Left ventricle myocardium inferior (tissue), 1 donor: Measurements from ENCODE around the gene LRCH3. TPM values are rescaled to one million over a fixed set of nuclear protein-coding genes. Genes with fewer than 3 reads are reported as not detected.

ENCODE experiments used
- DNase-seq: peaks from one replicate; pipeline ENCODE4 v3.0.0-alpha.2; 2020
- H3K27ac ChIP-seq: fragments of 200-600 bp; replicated peaks from 2 replicates; pipeline ENCODE4 v1.8.0; 2021
- H3K27me3 ChIP-seq: fragments of 200-600 bp; 2 replicates; pipeline ENCODE4 v1.8.0; 2021; ENCODE audit warnings: low read depth
- H3K36me3 ChIP-seq: fragments of 200-600 bp; 2 replicates; pipeline ENCODE4 v1.8.0; 2021
- H3K4me1 ChIP-seq: fragments of 200-600 bp; 2 replicates; pipeline ENCODE4 v1.8.0; 2021
- H3K4me3 ChIP-seq: fragments of 200-600 bp; 2 replicates; pipeline ENCODE4 v1.8.0; 2021; ENCODE audit warnings: mild to moderate bottlenecking, moderate library complexity
- H3K9me3 ChIP-seq: fragments of 200-600 bp; replicated peaks from 2 replicates; pipeline ENCODE4 v1.8.0; 2021
- intact Hi-C: fragments of 100-400 bp; cut with micrococcal nuclease; formaldehyde crosslinking; loops from one replicate; pipeline ENCODE4 v1.11.0; 2022
- total RNA-seq: library from RNA; stranded (reverse); fragmentation: NEBNext Ultra II Directional; extraction: Animal tissue kit (Norgen Biotek cat#: 25700); gene quantifications from one replicate; pipeline ENCODE4 v1.2.1, GENCODE V29; 2021
- TF ChIP-seq, protein P1 (sequence below): fragments of 200-600 bp; IDR thresholded peaks from 2 replicates; pipeline ENCODE4 v1.8.0; 2021; ENCODE audit warnings: antibody characterized with exemption, mild to moderate bottlenecking, borderline replicate concordance
- donor health status: DM: no; HTN: yes; CAD: no; lungs with severe emphysema.

Gene LRCH3
- total RNA-seq, 1 donor from 2014 or later, result 25.8 TPM

DNA sequence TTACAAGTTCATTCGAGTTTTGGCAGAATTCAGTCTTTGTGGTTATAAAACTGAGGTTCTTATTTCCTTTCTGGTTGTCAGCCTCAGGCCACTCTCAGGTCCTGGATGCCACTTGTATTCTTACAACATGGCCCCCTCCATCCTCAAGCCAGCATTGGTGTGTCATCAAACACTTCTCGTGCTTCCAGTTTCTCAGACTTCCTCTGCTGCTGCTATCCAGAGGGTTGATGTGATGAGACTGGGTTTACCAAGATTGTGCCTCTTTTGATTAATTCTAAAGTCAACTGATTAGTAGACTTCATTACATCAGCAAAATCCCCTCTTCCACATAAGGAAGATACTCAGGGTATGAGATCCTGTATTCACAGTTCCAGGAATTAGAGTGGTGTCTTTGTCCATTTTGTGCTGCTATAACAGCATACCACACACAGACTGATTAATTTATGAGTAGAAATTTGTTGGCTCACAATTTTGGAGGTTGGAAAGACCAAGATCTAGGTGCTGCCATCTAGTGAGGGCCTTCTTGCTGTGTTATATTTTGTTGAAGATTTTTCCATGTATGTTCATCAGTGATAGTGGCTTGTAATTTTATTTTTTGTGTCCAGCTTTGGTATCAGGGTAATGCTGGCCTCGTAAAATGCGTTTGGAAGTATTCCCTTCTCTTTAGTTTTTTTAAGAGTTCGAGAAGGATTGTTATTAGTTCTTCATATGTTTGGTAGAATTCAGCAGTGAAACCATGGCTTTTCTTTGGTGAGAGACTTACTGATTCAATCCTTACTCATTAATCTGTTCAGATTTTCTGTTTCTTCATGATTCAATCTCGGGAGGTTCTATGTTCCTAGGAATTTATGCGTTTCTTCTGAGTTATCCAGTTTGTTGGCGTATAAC, 11.1 kb downstream of the LRCH3 start:
- Histone ChIP-seq H3K27ac (no peak overlapping the region), H3K27me3 (no peaks in the 10 kb centered on the region), H3K4me1 (peaks cover 66% of the 10 kb centered on the region), H3K36me3 (no peaks in the 10 kb centered on the region), H3K4me3 (no peak overlapping the region), H3K9me3 (no peaks in the 10 kb centered on the region)
- DNase-seq, result no peak
- intact Hi-C loops, result no loop called here
- TF ChIP-seq, protein P1, sequence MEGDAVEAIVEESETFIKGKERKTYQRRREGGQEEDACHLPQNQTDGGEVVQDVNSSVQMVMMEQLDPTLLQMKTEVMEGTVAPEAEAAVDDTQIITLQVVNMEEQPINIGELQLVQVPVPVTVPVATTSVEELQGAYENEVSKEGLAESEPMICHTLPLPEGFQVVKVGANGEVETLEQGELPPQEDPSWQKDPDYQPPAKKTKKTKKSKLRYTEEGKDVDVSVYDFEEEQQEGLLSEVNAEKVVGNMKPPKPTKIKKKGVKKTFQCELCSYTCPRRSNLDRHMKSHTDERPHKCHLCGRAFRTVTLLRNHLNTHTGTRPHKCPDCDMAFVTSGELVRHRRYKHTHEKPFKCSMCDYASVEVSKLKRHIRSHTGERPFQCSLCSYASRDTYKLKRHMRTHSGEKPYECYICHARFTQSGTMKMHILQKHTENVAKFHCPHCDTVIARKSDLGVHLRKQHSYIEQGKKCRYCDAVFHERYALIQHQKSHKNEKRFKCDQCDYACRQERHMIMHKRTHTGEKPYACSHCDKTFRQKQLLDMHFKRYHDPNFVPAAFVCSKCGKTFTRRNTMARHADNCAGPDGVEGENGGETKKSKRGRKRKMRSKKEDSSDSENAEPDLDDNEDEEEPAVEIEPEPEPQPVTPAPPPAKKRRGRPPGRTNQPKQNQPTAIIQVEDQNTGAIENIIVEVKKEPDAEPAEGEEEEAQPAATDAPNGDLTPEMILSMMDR, result peak; percentile 33

DNA sequence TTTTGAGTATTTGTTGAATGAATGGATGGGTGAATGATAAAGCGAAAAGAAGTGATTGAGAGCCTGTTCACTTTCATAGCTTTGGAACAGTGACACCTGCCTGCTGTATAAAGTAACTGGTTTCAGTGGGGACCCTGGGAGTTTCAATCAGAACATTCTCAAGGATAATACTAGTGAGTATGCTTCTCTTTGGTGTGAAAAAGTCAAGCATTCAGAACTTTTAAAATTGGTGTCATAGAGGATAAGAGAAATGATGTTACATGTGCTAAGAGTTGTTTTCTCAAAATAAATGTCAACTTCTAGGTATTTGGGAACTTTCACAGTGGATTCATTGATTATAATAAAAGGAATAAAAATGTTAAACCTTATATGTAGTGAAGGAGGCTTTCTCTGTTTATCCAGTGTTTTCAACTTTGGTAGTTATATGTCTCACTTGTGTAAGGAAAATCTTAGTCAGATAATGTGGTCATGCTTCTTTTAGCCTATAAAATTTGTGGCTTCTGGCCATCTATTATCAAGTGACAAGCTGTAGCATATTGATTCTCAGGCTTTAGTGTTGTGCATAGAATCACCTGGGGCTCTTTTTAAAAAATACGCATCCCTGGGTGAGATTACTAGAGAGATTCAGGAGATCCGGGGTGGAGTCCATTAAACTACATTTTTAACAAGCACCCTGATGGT, 11.9 kb downstream of the LRCH3 start:
- Histone ChIP-seq H3K4me1 (peaks cover 63% of the 10 kb centered on the region), H3K9me3 (no peaks in the 10 kb centered on the region), H3K27me3 (no peaks in the 10 kb centered on the region), H3K4me3 (no peak overlapping the region), H3K27ac (no peak overlapping the region), H3K36me3 (no peaks in the 10 kb centered on the region)
- intact Hi-C loops, result no loop called here
- no peak for DNase-seq
- TF ChIP-seq, protein P1, result no peak

DNA sequence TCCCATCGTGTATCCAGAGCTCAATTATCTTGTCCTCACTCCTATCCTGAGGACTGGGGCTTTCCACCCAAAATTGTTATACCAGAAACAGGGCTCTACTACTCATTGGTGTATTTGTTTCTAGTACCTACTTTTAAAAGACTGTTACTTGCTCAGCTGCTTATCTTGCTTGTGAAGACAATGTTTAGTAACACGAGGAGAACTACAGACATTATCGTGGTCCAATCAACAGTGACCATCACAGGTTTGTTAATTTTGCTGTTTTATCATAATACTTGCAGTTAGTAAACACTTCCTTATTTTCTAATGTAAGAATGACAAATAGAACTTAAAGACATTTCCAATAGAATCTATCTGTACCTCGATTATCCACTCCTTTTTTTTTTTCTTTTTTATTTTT, 13.5 kb downstream of the LRCH3 start:
- Histone ChIP-seq H3K27me3 (no peaks in the 10 kb centered on the region), H3K4me1 (peaks cover 63% of the 10 kb centered on the region)
- DNase-seq, result no peak

DNA sequence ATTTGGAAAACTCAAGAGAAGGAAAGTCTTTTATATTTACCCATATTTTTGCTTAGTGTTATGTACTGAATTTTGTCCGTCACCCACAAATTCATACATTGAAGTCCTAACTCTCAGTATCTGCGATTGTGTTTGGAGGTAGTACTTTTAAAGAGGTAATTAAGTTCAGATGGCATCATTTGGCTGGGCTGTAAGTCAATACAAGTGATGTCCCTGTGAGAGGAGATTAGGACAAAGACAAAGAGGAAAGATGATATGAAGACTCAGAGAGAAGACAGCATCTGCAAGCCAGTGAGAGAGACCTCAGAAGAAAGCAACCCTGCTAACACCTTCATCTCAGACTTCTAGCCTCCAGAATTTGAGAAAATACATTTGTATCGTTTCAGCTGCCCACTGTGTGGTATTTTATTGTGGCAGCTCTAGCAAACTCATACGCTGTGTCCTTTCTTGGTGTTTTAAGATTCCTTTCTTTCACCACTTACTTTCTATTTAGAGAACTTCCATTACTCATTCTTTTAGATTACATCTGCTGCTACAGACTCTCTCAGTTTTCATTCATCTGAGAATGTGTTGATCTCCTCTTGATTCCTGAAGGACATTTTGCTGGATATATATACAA, 17.0 kb downstream of the LRCH3 start:
- TF ChIP-seq, protein P1, result no peak
- intact Hi-C loops, result no loop called here

More for the DNA sequence above, 13.5 kb downstream of the LRCH3 start:
- TF ChIP-seq, protein P1, result no peak
- no peaks in the 10 kb centered on the region for H3K36me3 ChIP-seq
- H3K4me3 ChIP-seq, result no peak overlapping the region
- intact Hi-C loops, result no loop called here
- H3K27ac ChIP-seq, result no peak overlapping the region
- no peaks in the 10 kb centered on the region for H3K9me3 ChIP-seq

DNA sequence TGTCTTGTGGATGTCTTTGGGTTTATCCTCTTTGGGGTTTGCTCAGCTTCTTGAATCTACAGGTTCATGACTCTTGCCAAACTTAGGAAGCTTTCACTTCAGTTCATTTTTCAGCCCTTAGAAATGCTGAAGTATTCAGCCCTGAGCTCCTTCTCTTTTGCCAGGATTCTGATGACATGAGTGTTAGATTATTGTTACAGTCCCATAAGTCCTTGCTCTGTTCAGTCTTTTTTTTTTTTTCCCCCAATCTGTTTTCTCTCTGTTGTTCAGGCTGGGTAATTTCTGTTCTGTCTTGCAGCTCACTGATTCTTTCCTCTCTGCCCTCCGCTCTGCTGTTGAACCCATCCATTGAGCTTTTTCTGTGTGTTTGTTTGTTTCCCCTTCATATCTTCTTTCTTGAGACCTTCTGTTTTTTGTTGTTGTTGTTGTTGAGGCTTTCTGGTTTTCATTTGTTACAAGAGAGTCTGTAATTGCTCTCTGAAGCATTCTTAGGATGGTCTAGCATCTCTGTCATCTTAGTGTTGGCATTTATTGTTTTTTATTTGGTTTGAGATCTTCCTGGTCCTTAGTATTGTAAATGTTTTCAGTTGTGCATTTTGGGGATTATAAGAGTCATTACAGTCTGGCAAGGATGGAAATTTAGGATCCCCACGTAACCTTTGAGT, 18.4 kb downstream of the LRCH3 start:
- intact Hi-C loops, result no loop called here
- Histone ChIP-seq H3K27me3 (no peaks in the 10 kb centered on the region), H3K27ac (peak overlapping the region; percentile 41), H3K4me1 (peaks cover 52% of the 10 kb centered on the region), H3K9me3 (no peaks in the 10 kb centered on the region), H3K4me3 (no peak overlapping the region), H3K36me3 (no peaks in the 10 kb centered on the region)
- no peak for DNase-seq
- TF ChIP-seq, protein P1, result no peak

More for the DNA sequence above, 17.0 kb downstream of the LRCH3 start:
- H3K4me3 ChIP-seq, result no peak overlapping the region
- no peaks in the 10 kb centered on the region for H3K27me3 ChIP-seq
- peaks cover 60% of the 10 kb centered on the region for H3K4me1 ChIP-seq
- H3K36me3 ChIP-seq, result no peaks in the 10 kb centered on the region
- no peak for DNase-seq
- H3K27ac ChIP-seq, result peak overlapping the region; percentile 41
- H3K9me3 ChIP-seq, result no peaks in the 10 kb centered on the region
